ENCODE results near the gene CCDC187.
"Not testable (repeated sequence)": the region's sequence is repeated elsewhere in the genome, so short reads cannot be mapped to it uniquely, and the experiment has no call there.

CCDC187 gene

GRCh38 chr9:136266641-136267040 is 37.3 kb downstream of the CCDC187 start:
- DNase-seq (ENCODE audit: low read depth) = not testable (repeated sequence)

DNA sequence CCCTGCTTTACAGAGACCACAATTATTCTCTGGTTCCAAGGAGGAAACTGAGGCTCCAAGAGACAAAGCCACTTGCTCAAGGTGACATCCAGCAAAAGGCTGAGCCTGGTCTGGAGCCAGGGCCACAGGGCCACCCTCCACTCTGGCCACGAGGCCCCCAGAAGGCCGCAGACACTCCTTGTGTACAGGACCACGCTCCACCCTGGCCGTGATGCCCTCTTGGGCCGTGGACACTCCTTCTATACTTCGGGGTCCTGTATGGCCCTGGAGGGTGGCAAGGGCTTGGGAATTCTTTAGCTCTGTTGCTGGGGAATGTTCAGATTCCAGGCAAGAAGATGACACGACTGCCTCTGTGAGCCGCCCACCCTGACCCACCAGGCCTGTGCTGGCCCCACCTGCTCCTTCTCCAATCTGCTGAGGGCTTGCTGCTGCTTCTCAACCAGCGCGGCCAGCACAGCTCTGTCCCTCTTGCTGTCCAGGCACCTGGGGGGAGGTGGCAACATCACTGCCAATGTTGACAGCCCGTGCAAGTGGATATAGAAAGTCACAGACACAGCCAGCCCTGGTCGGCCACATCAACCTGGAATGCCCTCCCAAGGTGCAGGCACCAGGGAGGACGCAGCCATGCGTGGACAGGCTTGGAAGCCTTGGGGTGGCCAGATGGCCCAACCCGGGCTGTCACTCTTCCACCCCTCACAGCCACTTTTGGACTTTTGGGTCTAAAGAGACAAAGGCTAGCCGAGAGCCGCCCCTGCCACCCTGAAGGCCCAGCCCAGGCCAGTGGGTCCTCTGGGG is 38.1 kb downstream of the CCDC187 start:
- no peak for DNase-seq (ENCODE audit: low read depth)

DNA sequence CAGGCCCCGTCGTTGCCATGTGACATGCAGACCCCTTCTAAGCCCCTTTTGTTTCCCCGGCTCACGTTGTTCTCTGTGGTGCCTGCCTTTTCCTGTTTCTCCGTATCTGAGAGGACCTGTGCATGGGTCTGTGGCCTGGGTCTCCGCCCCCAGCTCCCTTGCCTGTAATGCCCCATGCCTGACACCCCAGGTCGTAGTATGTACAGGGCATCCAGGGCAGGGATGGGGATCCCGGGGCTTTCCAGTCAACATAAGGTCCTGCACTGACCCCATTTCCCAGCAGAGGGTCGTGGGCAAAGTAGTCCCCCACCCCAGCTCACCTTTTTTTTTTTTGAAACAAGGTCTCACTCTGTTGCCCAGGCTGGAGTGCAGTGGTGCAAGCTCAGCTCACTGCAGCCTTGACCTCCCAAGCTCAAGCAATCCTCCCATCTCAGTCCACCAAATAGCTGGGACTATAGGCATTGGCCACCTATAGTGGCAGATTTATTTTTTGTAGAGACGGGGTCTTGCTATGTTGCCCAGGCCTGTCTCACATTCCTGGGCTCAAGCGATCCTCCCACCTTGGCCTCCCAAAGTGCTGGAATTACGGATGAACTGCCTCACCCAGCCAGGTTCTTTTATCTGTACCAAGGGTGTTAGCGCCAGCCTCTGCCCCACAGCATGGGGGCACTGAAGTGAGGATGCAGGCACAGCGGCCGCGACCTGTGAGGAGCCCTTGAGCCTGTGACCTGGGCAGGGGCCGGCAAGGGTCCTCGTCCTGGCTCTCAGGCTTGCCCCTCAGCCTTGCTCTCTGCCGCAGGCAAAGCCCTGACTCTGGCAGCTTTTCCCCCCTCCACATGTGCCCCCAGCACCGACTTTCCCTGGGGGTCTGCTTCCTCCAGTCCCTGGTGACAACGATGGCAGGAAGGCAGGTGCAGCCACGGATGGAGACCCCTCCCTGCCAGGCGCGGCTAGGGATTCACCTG is 39.2 kb downstream of the CCDC187 start:
- no peak for DNase-seq (ENCODE audit: low read depth)

GRCh38 chr9:136264031-136264430 is 39.9 kb downstream of the CCDC187 start:
- no peak for DNase-seq (ENCODE audit: low read depth)

DNA sequence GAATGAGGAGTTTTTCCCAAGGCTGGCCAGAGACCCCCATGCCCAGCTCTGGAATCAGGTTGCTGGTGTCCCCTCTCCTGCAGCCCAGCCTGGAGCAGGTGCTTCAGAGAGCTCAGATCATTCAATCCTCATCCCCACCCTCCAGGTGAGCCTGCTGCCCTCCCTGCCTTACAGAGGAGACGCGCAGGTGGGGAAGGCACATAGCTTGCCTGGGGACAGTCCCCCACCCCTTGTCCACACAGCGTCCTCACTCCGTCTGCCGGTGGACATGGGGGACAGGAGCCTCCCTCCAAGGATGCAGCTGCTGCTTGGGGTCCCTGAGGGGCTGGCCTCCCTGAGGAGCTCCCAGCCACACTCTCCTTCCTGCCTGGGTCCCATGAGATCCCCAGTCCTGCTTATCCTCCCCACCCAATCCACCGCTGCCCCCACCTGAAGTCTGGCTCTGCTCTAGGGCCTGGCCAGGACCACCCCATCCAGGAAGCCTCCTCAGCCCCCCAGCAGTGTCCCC is 41.2 kb downstream of the CCDC187 start:
- no peak for DNase-seq (ENCODE audit: low read depth)

DNA sequence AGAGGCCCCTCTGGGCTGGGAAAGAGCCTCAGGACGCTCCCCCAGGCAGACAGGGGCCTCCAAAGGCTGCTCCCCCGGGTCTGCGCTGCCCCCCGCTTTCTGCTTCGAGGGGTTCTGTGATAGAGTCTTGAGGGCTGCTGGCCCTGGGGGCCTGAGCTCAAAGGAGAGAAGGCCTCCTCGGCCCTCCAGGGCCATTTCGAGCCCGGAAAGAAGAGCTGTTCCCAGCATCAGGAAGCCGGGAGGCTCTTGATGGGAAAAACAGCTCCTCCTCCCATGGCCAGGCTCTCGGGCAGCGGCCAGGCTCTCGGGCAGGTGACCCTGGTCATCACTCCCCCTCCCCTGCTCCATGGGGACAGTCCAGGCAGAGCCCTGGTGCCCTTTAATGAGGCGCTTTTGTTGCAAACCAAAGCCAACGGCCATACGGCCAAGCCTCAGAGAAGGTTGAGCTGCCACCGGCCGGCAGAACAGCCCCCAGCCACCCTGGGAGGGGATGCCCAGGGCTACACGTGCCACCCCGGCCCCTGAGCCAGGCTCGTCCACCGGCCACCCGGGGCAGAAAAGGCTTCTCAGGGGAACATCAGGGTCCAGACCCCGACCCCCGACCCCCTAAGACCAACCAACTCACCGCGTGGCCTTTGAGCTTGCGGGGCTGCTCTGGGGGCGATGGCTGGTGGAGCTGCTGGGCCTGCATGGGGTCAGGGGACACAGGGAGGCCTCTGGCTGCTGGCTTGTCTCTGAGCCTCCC is 42.0 kb downstream of the CCDC187 start:
- no peak for DNase-seq (ENCODE audit: low read depth)

GRCh38 chr9:136260936-136261472 is 42.9 kb downstream of the CCDC187 start:
- DNase-seq (ENCODE audit: low read depth) = no peak

- no peak for DNase-seq (ENCODE audit: low read depth)
Observed at GRCh38 chr9:136260521-136260920, 43.4 kb downstream of the CCDC187 start.

- no peak for DNase-seq (ENCODE audit: low read depth)
Observed at GRCh38 chr9:136259836-136260235, 44.1 kb downstream of the CCDC187 start.

- no peak for DNase-seq (ENCODE audit: low read depth)
Observed at GRCh38 chr9:136259517-136259813, 44.4 kb downstream of the CCDC187 start.

DNA sequence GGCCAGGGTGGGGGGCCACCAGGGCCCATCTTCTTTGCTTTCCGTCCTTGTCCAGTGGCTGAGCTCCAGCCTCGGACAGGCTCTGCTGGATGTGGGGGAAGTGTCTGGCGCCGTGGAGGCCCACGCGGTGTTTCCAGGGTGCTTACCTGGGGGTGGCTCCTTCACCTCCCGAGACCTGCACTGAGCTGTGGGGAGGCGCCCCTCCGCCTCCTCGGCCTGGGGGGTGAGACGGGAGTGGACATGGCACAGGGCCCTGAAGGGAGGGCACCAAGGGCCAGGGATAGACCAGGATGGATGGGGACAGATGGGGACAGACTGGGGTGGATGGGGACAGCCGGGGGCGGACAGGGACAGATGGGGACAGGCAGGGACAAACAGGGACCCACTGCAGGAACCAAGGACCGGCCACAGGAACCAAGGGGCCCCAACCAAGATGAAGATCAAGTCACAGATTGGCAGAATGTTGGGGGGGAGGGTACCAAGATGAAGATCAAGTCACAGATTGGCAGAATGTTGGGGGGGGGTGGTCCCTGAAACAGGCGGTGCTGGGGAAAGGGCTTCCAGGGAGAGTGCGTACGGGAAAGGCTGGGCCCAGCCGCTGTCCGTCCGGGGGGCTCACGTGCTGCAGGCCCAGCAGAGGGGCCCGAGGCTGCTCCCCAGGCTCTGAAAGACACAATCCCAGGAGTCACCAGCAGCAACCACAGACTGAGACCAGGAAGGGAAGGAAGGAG is 44.9 kb downstream of the CCDC187 start:
- no peak for DNase-seq (ENCODE audit: low read depth)

GRCh38 chr9:136258299-136258625 is 45.6 kb downstream of the CCDC187 start:
- DNase-seq (ENCODE audit: low read depth) = no peak

DNA sequence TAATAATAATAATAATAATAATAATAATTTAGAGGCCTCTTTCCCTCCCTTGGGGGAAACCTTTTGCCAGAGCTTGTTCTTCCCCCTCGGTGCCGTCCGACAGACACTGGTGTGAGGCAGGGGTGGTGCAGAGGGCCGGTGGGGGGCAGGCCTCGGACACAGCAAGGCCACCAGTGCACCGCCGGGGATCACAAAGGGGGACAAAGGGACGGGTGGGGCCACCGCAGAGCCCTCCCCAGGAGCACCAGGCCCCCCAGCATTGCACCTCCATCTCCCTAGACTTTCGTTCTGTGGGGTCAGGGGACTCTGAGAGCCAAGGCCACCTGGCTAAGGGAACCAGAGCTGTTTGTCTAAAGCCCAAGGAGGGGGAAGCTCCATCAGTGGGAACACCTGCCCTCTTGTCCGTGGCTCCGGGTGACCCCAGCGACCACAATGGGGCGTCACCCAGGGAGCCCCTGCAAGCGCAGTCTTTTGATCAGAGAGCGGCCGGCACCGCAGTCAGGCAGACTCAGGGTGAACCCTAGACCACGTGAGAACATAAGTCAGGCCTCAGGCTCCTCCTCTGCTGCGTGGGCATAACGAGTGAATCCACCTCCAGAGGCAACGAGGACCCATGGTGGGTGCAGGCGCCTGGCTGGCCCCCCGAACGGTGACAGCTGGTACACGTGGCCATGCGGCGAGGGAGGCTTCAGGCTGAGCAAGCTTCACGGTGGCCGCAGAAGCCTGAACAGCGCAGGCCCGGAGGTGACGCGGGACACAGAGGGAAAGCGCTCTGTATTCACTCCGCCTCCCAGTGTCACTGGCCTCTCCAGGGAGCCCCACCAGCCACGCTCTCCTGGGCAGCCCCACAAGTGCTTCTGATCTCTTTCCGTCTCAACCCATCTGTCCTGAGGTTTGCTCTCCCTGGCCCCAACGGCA is 46.3 kb downstream of the CCDC187 start:
- no peak for DNase-seq (ENCODE audit: low read depth)

GRCh38 chr9:136255896-136256890 is 47.7 kb downstream of the CCDC187 start:
- DNase-seq (ENCODE audit: low read depth) = no peak

GRCh38 chr9:136255166-136255538 is 48.7 kb downstream of the CCDC187 start:
- DNase-seq (ENCODE audit: low read depth) = no peak

DNA sequence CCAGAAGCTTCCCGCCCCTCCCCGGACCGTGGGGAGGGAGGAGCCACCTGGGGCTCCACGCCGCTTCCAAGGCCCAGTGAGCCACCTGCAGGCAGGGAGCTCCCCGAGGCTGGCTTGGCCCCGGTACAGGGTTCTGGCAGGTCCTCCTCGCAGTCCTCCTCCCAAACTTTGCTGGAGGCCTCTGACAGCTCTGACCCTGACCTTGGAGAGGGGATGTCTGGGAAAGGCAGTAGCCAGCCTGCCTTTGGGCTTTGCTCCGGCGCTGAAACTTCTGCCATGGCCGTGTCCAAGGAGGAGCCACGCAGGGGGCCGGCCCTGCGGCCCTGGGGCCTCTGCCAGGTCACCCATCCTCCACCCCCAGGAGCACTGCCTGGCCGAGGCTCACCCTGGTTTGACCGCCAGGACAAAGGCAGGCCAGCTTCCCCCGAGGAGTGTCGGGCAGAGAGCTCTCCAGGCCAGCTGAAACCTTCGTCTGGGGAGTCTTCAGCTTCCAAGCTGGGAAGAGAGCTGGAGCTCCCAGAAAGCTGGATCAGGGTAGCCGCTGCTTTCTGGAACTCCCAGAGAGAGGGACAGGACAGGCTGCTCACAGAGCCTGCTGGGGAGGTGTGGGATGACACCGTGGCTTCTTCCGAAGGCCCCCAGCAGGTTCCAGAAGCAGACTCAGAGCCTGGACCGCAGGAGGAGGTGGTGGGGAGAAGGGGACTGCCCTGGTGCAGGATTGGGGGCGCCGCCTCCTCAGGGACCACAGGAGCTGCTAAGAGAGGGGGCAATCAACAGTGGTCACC is 49.3 kb downstream of the CCDC187 start:
- no peak for DNase-seq (ENCODE audit: low read depth)

DNA sequence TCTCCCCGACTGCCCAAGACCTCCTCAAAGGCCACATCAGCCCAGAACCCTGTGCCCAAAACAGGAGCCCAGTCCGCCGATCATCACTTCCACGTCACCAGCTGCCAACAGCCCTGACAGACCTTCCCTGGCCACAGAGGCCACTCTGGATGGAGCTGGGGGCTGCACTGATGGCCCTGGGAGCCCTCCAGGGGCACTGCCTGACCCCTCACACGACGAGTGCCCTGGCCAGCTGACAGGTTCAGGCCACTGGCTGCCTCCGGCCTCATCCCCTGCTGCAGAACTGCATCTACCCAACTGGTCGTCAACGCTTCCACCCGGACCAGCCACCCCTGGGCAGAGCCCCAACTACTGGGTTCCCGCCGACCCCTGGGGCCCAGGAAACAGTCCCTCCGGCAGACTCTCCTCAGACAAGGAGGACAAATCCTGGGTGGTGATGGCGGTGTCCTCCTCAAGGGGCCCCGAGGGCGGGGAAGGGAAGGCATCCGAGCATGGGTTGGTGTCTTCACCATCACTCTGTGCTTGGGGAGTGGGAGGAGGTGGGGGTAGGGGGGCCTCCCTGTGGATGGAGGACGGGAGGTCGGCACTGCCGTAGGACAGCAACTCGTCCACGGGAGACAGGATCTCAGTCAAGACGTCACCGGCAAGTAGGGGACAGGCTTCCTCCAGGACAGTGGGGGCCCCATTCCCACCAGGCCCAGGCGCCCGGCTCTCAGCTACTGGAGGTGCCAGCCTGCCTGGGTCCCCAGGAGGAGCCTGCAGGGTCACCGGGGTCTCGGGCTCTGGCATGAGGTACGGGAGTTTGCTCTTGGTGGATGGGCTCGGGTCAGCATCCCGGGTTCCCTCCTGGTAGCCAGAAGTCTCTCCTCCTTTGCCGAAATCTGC is 50.4 kb downstream of the CCDC187 start:
- no peak for DNase-seq (ENCODE audit: low read depth)

All from stimulated activated CD8-positive, alpha-beta memory T cell treated with anti-CD3 and anti-CD28 coated beads, Interleukin-12 subunit alpha, Interleukin-12 subunit beta, amount 100 ng/mL, for 1 hour (primary cell).